Gastrocnemius medialis (tissue), 4 donors: ENCODE data around the gene TPD52L1.

Source experiments
- CTCF ChIP-seq, 5 experiments: fragments of 450-650 bp in 3 of 5; fragments of 200-600 bp in 2 of 5; sonication (generic) in 2 of 5; IDR thresholded peaks in 4 of 5; conservative IDR thresholded peaks in 1 of 5; 1 replicate in 4 of 5; 2 replicates in 1 of 5; pipeline ENCODE4 v1.5.1; 2016 to 2019; ENCODE audit warnings: antibody characterized with exemption in 5 of 5, mild to moderate bottlenecking in 3 of 5, moderate library complexity in 3 of 5
- POLR2A ChIP-seq, 2 donors: fragments of 450-650 bp; IDR thresholded peaks; one replicate each; pipeline ENCODE4 v1.6.1; 2017; ENCODE audit warnings: antibody characterized with exemption in 2 of 2, mild to moderate bottlenecking in 2 of 2, moderate library complexity in 2 of 2

- TF ChIP-seq CTCF (IDR thresholded peaks at IDR 0.05 in 4 of 5, conservative IDR thresholded peaks at IDR 0.05 in 1 of 5), result no peak
- TF ChIP-seq POLR2A (IDR thresholded peaks at IDR 0.05), result peak in 1 of 2 donors; percentile 39
Observed at GRCh38 chr6:125203395-125203794, 49.8 kb downstream of the TPD52L1 start.
